ENCODE results near the gene TRIM14. TPM values are rescaled to one million over a fixed set of nuclear protein-coding genes. Genes with fewer than 3 reads are reported as not detected.
"Not testable (repeated sequence)": the region's sequence is repeated elsewhere in the genome, so short reads cannot be mapped to it uniquely, and the experiment has no call there.

Gene TRIM14
- total RNA-seq, 1 experiment from 2014 or later = 11.9 TPM

- TF ChIP-seq EMX1 (CRISPR knock-in tag; IDR thresholded peaks at IDR 0.05) = no peak
- no peak for TF ChIP-seq ERG (CRISPR knock-in tag; IDR thresholded peaks at IDR 0.05)
- no peak for TF ChIP-seq ZBTB43 (CRISPR knock-in tag; IDR thresholded peaks at IDR 0.05)
Measured at GRCh38 chr9:98124637-98125426, 5.8 kb upstream of the TRIM14 start (continued).

GRCh38 chr9:98124091-98124490 lies 5.1 kb upstream of the TRIM14 start:
- H3K27ac Mint-ChIP-seq; CTCF ChIA-PET; DNase-seq (ENCODE audit: low spot score); H3K9me3 Mint-ChIP-seq; H3K4me1 Mint-ChIP-seq; H3K4me3 Mint-ChIP-seq; ATAC-seq; POLR2A ChIA-PET: not testable (repeated sequence)
- H3K27me3 Mint-ChIP-seq (ENCODE audit: low read depth) = peaks cover 12% of the 10 kb centered on the region
- H3K36me3 Mint-ChIP-seq = peaks cover 26% of the 10 kb centered on the region

- H3K36me3 Mint-ChIP-seq = peaks cover 11% of the 10 kb centered on the region
- H3K27ac Mint-ChIP-seq = no peak overlapping the region
- ATAC-seq (no peak), DNase-seq (ENCODE audit: low spot score) (no peak)
- H3K4me1 Mint-ChIP-seq = peaks cover 19% of the 10 kb centered on the region
- POLR2A ChIA-PET = no interaction called here
- no peak overlapping the region for H3K4me3 Mint-ChIP-seq
- CTCF ChIA-PET = interaction anchor here (0.7 to 1.1 kb wide), 5 partner anchors 47 to 142 kb away, joined by 3 read pairs; partner anchors contain the start of gene CORO2A
- peaks cover 20% of the 10 kb centered on the region for H3K27me3 Mint-ChIP-seq (ENCODE audit: low read depth)
- no peaks in the 10 kb centered on the region for H3K9me3 Mint-ChIP-seq
- TF ChIP-seq ARID4B (CRISPR knock-in tag; IDR thresholded peaks at IDR 0.05; ENCODE audit: borderline replicate concordance) (no peak), GTF2I (CRISPR knock-in tag; conservative IDR thresholded peaks at IDR 0.05) (no peak), ZNF425 (CRISPR knock-in tag; conservative IDR thresholded peaks at IDR 0.05) (no peak), PRRX2 (CRISPR knock-in tag; IDR thresholded peaks at IDR 0.05) (no peak), E2F4 (CRISPR knock-in tag; IDR thresholded peaks at IDR 0.05; ENCODE audit: borderline replicate concordance, low read depth) (no peak), ETV6 (CRISPR knock-in tag; IDR thresholded peaks at IDR 0.05) (no peak), ZMAT4 (CRISPR knock-in tag; IDR thresholded peaks at IDR 0.05) (no peak), RELA (CRISPR knock-in tag; IDR thresholded peaks at IDR 0.05; ENCODE audit: borderline replicate concordance) (no peak), ATF6 (CRISPR knock-in tag; IDR thresholded peaks at IDR 0.05) (no peak), JAZF1 (CRISPR knock-in tag; IDR thresholded peaks at IDR 0.05) (no peak), ZNF281 (CRISPR knock-in tag; IDR thresholded peaks at IDR 0.05) (no peak), ZNF423 (CRISPR knock-in tag; IDR thresholded peaks at IDR 0.05) (no peak), TEAD1 (CRISPR knock-in tag; IDR thresholded peaks at IDR 0.05) (no peak)
Measured at GRCh38 chr9:98121058-98121457, 2.0 kb upstream of the TRIM14 start.

All from WTC11 (cell line).